ENCODE data around the gene ZNF644.
"Not testable (repeated sequence)": the region's sequence is repeated elsewhere in the genome, so short reads cannot be mapped to it uniquely, and the experiment has no call there.

The ZNF644 gene

DNA sequence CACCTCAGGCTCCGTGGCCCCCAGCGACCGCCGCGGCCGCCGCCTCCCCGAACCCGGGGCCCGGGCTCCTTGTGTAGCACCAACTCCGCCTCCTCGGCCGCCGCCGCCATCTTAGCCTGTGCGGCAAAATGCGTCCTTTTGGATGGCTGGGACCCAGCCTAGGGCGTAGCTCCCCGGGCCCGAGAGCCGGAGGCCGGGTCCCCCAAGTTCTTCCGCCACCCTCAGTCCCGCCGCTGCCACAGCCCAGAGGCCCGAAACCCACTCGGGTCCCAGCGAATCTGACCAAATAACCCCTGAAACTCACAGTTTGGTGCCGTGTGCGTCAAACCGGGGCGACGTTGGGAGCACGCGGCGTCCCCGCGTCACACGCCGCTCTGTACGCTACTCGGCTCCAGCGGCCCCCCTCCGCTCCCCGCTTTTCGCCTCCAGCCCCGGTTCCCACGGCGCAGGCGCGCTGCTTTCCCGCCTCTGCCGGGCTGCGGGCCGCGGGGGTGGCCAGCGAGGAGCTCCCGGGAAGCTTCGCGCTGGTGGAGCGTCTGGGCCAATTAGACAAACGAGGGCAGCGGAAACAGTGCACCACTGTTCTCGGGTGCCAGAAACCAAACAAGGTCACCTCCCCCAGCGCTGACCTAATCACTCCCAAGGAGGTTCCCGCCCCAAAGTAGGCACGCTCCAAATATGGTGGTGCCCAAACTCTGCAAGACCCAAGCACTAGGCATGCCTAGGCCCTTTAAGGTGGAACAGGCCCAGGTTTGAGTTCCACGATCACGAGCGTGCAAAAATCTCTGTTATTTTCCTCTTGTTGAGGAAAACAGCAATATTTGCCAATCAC lies at the start of gene ZNF644:
Gene ZNF644, minus strand, starts transcription at position 350 of the 832 bp plus-strand sequence. CDS start 39,682 bp downstream, outside the sequence.
- DNase-seq: peak; percentile 92

DNA sequence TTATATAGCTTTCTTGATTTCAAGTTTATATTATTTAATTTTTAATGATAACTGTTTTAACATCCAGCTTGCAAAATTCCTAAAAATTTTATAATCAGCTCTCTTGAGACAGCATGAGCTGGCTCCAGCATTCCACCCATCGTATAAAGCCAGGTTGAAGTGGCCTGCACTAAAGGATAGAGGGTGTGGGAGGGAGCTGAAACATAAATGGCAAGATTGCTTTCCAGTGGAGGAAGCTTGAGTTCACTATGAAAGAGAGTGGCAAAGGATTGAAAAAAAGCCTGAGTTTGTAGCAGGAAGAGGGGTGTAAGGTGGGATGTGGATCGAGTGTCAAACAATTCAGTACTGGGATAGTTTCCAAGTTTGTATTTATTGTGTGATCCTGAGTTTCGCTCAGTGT lies 48.5 kb upstream of the ZNF644 start:
- DNase-seq: no peak

DNA sequence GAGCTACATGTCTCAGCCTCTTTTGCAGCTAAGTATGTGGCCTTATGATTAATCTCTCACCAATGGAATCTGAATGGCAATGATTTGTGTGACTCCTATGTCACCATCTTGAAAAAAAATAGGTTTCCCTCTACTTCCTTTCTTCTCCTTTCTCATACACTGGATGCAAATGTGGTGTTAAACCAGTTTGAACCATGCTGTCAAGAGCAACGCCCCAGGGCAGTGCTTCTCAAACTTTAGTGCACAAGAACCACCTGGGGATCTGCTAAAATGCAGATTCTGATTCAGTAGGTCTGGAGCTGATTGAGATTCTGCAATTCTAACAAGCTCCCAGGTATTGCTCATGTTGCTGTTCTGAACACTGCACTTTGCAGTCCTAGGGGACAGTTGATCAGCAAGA lies 44.7 kb upstream of the ZNF644 start:
- DNase-seq: no peak

DNA sequence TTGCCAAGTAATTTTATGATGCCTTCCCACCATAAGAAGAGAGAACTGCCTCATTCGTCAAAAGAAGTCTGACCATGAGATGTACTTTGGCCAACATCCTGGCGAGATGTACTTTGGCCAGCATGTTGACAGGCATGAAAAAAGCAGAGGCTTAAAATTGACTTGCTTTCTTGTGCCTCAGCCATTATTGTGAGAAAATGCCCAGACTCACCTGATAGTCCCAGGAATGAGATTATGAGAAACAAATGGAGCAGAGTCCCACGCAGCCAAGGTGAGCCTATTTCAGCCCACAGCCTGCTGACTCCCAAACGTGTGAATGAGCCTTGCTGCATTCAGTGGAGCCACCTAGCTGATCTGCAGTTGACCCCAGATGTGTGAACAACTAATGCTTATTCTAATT lies 43.5 kb upstream of the ZNF644 start:
- DNase-seq: no peak

DNA sequence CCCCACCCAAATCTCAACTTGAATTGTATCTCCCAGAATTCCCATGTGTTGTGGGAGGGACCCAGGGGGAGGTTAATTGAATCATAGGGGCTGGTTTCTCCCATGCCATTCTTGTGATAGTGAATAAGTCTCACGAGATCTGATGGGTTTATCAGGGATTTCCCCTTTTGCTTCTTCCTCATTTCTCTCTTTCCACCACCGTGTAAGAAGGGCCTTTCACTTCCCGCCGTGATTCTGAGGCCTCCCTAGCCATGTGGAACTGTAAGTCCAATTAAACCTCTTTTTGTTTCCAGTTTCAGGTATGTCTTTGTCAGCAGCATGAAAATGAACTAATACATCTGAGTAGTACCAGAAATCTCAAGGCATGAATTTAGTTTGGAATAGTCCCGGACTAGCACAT lies 41.6 kb upstream of the ZNF644 start:
- DNase-seq: peak; percentile 65

DNA sequence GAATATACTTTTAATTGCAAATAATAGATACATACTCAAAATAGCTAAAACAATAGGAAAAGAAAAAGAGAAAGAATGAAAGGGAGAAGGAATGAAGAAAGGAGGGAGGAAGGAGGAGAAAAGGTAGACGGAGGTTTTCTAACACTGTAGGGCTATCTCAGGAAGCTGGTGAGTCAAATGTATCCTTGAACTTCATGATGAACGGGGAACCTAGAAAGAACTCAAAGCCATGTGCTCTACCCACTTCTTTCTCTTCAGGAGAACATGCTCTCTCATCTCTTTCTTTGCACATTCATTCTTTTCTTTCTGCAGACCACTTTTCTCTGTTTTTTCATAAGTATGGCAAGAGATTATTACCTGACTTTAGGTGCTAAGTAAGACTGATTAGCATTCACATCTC lies 37.3 kb upstream of the ZNF644 start:
- no peak for DNase-seq

DNA sequence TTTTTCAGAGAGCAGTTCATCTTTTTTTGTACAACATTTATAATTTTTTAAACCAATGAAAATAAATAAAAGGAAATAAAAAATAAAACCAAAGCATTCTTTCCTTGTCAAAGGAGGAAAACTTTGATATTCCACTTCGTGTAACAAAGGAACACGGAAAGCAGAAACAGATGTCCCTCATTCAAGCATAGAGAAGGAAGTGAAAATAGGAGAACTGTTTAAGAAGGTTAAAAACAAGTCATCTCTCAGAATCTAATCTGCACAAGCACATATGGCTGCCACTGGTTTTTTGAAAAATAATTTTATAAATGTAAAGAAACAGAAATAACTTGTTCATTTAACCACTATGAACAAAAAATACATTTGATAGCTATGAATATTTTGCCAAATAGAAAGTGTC lies 35.9 kb upstream of the ZNF644 start:
- DNase-seq: peak; percentile 39

DNA sequence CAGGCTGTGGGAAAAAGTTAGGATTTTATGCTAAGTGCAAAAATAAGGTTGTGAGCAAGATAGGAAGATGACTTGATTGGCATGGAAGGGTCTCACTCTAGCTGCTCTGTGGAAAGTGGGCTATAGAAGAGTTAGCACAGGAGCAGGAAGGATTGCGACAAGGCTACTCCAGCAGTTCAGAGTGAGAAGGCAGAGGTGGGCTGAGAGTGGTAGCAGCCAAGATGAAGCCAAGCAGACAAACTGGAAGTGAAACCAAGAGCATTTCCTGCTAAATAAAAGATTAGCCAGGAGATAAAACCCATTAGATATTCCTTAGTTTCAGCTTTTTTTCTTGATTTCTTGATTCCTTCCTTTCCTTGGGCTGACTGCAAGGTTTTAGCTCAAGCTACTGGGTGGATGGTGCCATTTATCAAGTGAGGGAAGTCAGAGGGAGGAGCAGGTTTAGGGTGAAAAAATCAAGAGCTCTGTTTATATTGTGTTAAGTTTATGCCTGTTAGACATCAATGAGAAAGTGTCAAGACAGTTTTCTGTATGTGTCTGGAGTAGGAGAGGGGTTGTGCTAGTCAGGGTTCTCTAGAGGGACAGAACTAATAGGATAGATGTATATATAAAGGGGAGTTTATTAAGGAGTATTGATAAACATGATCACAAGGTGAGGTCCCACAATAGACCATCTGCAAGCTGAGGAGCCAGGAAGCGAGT lies 33.1 kb upstream of the ZNF644 start:
- DNase-seq: peak; percentile 41

DNA sequence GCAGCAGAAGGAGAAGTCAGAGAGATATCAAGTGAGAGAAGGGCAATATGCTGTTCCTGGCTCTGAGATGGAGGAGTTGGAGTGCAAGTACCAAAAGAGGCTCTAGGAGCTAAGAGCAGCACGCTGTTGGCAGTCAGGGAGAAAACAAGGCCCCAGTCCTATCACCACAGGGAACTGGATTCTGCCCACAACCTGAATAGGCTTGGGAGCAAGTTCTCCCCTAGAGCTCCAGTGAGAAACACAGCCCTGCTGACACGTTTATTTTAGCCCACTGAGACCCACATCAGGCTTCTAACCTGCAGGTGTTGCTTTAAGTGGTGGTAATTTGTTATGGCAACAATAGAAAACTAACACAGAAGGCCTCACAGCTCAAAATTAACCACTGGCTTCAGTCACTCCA lies 31.8 kb upstream of the ZNF644 start:
- no peak for DNase-seq

DNA sequence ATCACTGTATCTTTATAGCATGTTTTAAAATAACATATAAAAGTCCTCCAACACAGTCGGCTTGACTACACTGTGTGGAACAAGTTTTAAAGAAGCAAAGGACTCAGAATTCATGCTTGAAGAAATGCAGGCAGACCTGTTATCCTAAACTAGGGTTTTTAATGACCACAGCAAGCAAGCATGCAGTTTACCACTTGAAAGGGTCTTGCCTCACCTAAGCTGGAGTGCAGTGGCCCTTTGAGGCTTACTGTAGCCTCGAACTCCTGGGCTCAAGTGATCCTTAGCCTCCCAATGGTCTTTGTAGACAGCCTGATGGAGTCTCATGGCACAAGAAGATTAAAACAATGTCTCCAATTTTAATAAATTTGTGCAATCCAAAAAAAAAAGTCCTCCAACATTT lies 27.7 kb upstream of the ZNF644 start:
- DNase-seq: not testable (repeated sequence)

DNA sequence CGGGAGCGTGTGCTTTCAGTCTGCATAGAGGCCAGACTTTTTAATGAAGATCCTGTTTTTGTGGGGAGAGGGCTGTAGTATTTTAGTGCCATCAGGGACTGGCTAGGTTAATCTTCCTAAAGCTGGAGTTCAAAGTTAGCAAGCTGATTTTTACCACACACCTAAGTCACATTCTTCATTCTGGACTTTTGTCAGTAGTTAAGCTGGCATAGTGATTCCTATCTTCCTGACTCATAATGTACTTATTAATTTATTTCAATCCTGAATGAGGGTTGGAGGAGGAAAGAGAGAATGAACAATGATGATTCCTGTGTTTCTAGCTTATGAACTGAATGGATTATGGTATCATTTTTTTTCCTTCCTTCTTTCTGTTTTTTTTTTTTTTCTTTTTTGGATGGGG lies 24.9 kb upstream of the ZNF644 start:
- DNase-seq: no peak

DNA sequence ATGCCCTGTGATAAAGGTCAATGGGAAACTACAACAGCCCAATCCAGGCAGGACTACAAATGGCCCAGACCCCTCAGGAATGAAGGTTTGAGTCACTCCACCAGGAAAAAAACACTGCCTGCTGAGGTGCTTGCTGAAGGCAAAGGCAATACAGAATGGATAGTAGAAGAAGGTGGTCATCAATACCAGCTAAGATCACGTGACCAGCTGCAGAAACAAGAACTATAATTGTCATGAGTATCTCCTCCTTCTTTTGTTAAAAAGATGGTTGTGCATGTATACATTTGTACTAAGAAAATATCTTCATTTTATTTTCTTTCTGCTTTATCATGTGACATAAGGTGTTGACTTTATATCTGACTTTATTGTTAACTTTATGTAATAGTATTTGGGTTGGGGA lies 23.4 kb upstream of the ZNF644 start:
- no peak for DNase-seq

DNA sequence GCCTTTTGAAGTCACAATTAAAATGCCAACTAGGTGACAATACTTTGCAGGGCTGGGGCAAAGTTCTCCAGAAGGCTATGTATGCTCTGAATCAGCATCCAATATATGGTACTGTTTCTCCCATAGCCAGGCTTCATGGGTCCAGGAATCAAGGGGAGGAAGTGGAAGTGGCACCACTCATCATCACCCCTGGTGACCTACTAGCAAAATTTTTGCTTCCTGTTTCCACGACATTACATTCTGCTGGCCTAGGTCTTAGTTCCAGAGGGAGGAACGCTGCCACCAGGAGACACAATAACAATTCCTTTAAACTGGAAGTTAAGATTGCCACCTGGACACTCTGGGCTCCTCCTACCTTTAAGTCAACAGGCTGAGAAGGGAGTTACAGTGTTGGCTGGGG lies 22.9 kb upstream of the ZNF644 start:
- peak; percentile 47 for DNase-seq

DNA sequence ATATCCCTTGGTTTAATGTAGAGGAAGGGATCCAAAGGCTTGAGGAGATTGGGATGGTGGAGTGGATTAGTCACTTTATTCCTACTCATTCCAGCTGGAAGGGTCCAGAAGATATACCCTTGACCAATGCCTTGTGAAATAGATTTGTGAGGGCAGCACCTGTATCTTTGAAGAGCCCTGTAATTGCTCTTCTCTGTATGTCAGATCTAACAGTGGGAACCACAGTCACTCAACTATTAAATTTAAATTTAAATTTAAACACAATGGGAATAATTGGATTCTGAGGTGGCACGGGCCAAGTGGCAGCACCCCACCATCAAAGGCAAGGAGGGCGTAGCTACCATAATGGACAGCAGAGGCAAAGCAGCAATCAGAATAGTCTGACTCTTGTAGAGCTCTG lies 20.5 kb upstream of the ZNF644 start:
- DNase-seq: not testable (repeated sequence)

DNA sequence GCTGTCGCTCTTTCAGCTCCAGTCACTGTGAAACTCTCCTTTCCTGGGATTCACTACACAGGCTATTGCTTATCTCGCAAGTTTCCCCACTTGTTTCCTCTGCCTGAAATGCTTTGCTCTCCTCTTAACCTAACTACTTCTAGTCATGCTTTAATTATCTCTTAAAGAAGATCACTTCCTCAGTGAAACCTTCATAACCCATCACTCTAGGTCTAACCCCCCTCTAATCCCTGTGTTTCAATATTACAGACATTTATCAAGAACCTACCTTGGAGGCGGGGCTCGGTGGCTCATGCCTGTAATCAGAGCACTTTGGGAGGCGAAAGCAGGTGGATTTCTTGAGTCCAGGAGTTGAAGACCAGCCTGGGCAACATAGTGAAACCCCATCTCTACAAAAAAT lies 16.7 kb upstream of the ZNF644 start:
- DNase-seq: no peak

DNA sequence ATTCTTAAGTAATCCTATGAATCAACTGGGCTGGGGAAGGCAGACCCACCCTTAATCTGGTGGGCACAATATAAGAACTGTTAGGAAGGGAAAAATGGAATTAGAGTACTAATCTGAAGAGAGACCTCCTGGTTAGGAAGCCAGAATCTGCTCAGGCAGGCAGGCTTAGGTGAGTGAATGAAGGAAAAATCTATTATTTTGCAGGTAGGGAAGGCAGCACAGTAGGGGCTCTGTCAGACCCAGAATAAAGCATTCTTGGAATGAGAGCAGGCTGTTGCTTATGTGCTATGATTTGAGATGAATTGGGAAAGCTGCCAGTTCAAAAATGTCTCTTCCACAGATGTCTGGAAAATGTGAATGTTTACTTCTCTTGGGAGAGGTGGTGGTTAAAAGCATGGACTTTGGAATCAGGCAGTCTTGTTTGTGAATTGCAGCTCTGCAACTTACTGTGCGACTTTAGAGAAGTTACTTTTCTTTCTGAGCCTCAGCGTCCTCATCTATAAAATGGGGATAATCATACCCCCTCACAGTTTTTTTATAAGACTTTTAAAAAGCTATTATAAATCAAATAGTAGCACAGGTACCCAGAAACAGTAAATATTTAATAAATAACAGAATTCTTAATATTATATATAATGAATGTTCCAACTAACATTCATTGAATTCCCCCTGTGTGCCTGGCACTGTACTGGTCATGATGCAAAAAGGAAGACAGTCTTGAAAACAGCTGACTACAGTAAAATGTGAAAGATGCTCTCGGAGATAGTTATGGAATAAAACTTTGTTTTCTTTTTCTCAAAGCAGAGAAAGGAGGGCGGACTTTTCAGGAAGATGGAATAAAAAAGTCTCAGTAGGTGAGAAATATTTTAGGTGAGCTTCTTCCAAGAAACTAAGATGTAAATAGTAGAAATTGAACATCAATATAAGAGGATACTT lies 15.3 kb upstream of the ZNF644 start:
- no peak for DNase-seq

DNA sequence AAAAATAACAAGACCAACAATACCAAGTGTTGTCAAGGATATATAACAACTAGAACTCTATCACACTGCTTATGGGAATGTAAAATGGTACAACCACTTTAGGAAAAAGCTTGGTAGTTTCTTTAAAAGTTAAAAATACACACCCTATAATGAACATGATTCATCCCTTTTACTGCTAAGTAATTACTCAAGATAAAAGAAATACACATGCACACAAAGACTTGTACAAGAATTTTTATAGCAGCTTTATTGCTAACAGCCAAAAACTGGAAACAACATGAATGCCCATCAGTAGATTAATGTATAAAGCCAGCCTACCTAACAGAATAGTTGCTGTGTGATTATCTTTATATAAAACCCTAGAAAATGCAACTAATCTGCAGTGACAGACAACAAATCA lies 10.5 kb upstream of the ZNF644 start:
- DNase-seq: no peak

DNA sequence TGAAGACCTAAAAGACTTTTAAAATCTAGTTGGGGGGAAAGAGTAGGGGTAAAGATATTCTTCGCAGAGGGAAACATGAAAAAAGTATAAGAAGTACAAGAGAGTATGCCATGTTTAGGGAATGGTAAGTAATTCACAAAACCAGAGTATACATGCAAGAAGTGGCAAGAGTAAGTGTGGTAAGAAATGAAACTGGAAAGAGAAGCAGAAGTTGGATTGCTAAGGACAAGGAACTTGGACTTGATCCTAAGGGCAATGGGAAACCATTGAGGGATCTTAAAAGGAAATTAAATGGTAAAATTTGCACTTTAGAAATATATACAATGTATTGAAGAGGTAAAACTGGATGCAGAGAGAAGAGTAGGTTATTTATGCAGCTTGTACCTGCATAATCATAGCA lies 9.2 kb upstream of the ZNF644 start:
- DNase-seq: peak; percentile 29

DNA sequence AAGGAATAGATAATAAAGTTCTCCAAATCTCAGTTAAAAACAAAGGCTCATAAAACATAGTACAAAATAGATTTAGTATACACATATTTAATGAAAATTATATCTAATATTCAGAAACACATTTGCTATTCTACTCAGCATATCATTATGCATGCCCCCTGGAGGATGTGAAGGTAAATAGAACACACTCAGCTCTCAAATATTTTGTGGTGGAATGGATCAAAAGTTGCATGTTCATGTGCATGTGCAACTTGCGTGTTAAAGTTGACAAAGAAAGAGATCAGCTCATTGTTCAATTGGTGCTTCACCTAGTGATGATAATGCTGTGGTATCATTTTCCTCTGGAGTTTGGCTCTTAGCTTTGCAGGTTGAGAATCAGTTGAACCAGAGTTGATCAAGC lies 4.9 kb upstream of the ZNF644 start:
- no peak for DNase-seq

DNA sequence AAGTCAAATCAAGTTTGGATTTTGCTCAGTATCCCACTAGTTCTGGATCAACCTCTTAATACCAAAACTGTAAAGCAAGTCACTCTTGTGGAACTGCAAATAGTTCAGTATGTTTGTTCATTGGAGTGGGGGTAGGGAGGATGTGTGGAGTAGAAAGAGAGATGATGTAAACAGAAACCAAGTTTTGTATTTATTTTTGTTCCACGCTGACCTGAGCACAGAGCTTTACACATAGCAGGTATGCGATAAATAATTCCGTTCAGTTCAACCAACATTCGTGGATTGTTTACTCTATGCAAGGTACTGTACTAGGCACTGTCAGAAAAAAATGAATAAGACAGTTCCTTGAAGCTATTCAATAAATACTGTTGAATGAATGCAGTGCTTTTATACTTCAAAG lies 4.5 kb upstream of the ZNF644 start:
- DNase-seq: no peak

DNA sequence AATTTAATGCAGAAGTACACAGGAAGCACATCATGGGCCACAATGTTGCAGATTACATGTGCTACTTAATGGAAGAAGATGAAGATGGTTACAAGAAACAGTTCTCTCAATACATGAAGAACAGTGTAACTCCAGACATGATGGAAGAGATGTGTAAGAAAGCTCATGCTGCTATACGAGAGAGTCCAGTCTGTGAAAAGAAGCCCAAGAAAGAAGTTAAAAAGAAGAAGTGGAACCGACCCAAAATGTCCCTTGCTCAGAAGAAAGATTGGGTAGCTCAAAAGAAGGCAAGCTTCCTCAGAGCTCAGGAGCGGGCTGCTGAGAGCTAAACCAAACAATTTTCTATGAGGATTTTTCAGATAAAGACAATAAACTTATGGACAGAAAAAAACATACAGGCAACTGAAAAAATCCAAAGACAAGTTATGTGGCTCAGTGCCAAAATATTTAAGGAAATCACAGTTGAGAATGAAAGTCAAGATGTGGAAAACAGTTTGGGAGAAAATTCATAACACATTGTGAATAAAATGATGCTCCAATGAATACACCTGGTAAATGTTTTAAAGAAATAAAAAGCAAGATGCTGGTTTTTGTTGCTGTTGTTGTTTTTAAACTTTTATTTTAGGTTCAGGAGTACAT lies 2.8 kb upstream of the ZNF644 start:
- peak; percentile 36 for DNase-seq

DNA sequence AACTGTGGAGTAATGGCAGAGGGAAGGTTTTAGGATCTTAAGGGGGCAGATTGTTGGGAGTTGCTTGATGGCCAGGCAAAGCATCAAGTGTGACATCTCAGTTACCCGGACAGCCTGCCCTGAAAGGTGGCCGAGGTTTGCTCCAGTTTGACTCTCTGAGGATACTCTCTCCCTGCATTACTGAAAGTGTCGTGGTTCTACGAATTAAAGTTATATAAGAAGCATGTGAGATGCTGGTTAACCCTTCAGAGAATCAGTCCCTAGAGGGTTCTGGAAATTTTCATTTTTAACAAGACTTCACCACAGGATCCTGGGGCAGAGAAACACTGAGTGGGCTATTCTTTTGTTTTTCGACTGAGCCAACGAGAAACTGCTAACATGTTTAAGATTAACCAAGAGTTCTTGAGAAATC lies 689 bp upstream of the ZNF644 start:
- DNase-seq: no peak

All from suppressor macrophage treated with lipopolysaccharide for 4 hours (primary cell).